Adipocyte (in vitro differentiated cells): ENCODE data around the gene TMEM123.
A peak's percentile ranks its signal among the peaks of the same experiment; 100 is the strongest.

Experiments used
- DNase-seq: peaks from one replicate; pipeline ENCODE4 v3.0.0-alpha.2; 2015; ENCODE audit warnings: low read depth
- H3K27me3 ChIP-seq: replicated peaks from 2 replicates; pipeline ENCODE4 v1.7.0; 2013; ENCODE audit warnings: mild to moderate bottlenecking, low read length, moderate library complexity; ENCODE audit not compliant: control insufficient read depth, insufficient read depth
- H3K36me3 ChIP-seq: 2 replicates; pipeline ENCODE4 v1.7.0; 2013; ENCODE audit warnings: low read length, mild to moderate bottlenecking, moderate library complexity; ENCODE audit not compliant: control insufficient read depth, insufficient read depth, severe bottlenecking
- H3K4me1 ChIP-seq: 2 replicates; pipeline ENCODE4 v1.7.0; 2013; ENCODE audit warnings: mild to moderate bottlenecking, low read length, moderate library complexity; ENCODE audit not compliant: control insufficient read depth, insufficient read depth
- H3K4me3 ChIP-seq: 2 replicates; pipeline ENCODE4 v1.7.0; 2013; ENCODE audit warnings: mild to moderate bottlenecking, low read length, moderate library complexity
- H3K9ac ChIP-seq: 2 replicates; pipeline ENCODE4 v1.7.0; 2013; ENCODE audit warnings: mild to moderate bottlenecking, low read length, moderate library complexity
- H3K9me3 ChIP-seq: 2 replicates; pipeline ENCODE4 v1.7.0; 2013; ENCODE audit warnings: mild to moderate bottlenecking, low read length, moderate library complexity; ENCODE audit not compliant: control insufficient read depth

TMEM123 gene, protein sequence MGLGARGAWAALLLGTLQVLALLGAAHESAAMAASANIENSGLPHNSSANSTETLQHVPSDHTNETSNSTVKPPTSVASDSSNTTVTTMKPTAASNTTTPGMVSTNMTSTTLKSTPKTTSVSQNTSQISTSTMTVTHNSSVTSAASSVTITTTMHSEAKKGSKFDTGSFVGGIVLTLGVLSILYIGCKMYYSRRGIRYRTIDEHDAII

DNA sequence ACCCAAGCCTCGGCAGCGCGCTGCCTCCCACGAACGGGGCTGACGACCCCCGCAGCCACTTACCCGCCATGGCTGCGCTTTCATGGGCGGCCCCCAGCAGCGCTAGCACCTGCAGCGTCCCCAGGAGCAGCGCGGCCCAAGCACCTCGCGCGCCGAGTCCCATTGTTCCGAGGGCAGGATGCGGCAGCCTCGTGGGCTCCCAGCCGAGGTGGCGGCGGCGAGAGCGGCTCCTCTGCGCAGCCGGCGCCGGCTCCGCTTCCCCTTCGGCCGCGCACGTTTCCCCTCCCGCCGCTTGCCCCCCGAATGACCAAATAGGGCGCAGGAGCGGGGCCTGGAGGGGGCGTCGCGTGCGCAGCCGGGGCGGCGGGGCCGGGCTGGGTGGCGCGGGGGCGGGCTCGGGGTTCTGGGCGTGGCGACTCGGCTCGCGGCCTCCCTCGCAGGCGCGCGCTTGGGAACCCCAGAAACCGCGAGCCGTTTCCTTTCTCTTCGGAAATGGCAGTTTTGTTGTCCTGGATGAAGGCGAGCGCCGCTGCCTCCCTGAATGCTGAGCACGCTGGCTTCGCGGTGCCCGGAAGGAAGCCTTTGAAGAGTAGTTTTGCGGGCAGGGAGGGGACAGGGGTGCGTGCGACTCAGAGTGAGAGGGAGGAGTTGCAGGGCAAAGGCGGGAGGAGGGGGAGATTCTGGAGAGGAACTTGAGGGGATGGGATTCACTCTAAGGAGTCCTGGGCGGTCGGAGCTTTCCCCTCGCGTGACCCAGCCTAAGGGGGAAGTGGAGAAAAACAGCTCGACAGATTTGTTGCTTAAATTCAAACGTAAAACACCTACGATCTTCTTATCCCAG is at the start of gene TMEM123:
TMEM123 (minus strand) TSS at position 305 of the 841 bp plus-strand sequence; CDS start at position 163, 142 bp downstream.
- peak; percentile 88 for DNase-seq
- Histone ChIP-seq H3K4me3 (peak within 1 kb of the TSS; percentile 91), H3K27me3 (no peaks in the 10 kb centered on the region), H3K9me3 (no peaks in the 10 kb centered on the region), H3K9ac (peak within 1 kb of the TSS; percentile 91), H3K36me3 (peaks cover 6% of the 10 kb centered on the region), H3K4me1 (peaks cover 18% of the 10 kb centered on the region)

DNA sequence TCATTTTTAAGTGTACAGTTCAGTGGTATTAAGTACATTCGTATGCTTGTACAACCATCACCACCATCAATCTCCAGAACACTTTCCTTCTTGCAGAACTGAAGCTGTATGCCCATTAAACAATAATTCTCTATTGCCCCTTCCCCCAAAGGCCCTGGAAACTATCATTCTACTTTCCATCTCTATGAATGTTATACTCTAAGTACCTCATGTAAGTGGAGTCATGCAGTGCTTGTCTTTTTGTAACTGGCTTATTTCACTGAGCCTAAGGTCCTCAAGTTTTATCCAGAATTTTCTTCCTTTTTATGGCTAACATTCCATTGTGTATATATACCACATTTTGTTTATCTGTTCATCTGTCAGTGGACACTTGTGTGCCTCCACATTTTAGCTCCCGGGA is 48.3 kb upstream of the TMEM123 start:
- H3K27me3 ChIP-seq: no peaks in the 10 kb centered on the region
- DNase-seq: no peak
- H3K4me1 ChIP-seq: peaks cover 6% of the 10 kb centered on the region
- no peaks in the 10 kb centered on the region for H3K9me3 ChIP-seq
- H3K36me3 ChIP-seq: no peaks in the 10 kb centered on the region
- H3K9ac ChIP-seq: no peak overlapping the region
- H3K4me3 ChIP-seq: no peak overlapping the region

DNA sequence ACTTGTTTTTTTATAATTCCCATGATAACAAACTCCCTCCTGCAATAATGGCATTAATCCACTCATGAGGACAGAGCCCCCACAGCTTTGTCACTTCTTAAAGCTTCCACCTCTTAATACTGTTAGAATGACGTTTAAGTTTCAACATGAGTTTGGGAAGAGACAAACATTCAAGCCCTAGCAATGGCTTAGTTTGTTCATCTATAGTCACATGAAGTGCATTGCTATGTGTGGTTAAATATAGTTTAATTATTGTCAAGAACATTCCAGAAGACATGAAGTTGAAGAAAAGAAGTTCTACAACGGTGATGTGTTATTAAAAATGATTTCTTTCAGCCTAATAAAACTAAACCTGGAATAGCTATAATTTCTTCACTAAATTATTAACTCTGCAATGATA is 47.4 kb upstream of the TMEM123 start:
- Histone ChIP-seq H3K9me3 (no peaks in the 10 kb centered on the region), H3K36me3 (no peaks in the 10 kb centered on the region), H3K4me3 (no peak overlapping the region), H3K27me3 (no peaks in the 10 kb centered on the region), H3K4me1 (peaks cover 12% of the 10 kb centered on the region), H3K9ac (no peak overlapping the region)
- DNase-seq: no peak

DNA sequence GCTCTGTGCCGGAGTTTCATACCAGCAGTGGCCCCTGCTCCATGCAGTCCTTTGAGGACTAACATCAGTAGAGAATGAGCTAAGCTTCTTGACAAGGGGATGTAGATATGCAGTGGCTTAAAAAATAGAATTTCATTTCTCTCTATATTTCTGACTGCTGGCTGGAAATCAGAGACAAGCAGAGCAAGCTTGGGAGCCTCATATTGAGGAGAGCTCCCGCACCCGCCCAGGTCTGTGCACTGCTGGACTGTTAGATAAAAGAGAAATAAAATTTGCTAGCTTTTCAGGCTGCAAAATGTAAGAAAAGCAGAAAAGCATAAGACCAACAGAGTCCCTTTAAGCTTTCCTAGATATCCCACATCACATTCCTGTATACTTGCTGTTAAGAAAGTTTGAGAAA is 46.6 kb upstream of the TMEM123 start:
- Histone ChIP-seq H3K4me1 (peaks cover 17% of the 10 kb centered on the region), H3K9me3 (no peaks in the 10 kb centered on the region), H3K9ac (no peak overlapping the region), H3K4me3 (no peak overlapping the region), H3K27me3 (no peaks in the 10 kb centered on the region), H3K36me3 (no peaks in the 10 kb centered on the region)
- DNase-seq: no peak

DNA sequence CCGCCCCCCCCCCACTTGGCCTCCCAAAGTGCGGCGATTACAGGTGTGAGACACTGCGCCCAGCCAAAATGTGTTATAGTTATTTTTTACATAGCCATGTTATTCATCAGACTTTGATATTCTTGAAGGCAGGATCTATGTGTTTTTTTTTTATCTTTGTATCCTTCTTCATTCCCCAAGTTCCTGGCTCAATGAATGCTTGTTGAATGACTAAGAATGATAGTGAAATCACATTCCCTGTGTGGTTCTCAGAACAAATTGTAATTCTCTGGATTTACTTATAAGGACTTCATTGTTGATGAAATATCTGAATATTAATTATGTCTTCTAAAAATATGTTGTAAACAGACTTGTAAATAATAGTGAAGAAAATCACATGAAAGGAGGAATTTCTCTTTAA is 44.5 kb upstream of the TMEM123 start:
- DNase-seq: peak; percentile 51
- Histone ChIP-seq H3K9ac (no peak overlapping the region), H3K36me3 (no peaks in the 10 kb centered on the region), H3K4me1 (peaks cover 17% of the 10 kb centered on the region), H3K9me3 (no peaks in the 10 kb centered on the region), H3K27me3 (no peaks in the 10 kb centered on the region), H3K4me3 (no peak overlapping the region)

DNA sequence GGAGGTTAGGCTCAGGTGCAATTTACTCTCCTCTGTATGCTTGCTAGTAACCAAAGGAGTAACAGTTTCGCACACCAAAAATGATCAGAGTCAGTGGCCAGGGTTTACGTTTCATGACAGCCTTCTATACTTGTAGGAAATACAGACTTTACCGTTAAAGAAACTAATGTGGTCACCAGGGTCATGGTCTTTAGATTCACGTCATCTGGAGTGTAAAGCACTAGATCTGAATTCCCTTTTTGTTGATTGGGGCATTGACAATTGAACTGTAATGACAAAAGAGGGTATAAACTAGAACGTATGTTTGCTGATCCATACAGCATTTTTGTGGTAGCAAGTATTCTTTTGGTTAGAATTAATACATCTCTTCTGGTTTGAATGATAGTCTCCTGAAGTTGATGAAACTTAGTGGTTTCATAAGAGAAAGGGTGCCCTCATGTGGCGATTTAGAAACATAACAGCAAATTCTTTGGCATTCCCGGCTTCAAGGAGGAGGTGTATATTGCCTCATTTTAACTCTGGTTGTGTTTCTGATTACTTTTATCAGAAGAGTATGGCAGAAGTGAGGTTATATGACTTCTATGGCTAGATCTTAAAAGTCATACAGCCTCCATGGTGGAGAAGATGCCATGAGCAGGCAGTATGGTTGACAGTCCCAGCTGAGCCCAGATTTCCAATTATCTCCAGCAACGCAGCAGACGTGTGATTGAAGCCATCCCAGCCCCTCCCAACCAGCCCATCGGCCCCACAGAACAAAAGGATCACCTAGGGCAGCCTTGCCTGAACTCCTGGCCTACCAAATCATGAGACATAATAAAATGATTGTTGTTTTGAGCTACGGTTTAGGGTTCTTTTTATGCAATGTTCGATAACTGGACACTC is 42.8 kb upstream of the TMEM123 start:
- H3K4me1 ChIP-seq: peaks cover 17% of the 10 kb centered on the region
- H3K36me3 ChIP-seq: no peaks in the 10 kb centered on the region
- no peaks in the 10 kb centered on the region for H3K9me3 ChIP-seq
- peak overlapping the region; percentile 22 for H3K9ac ChIP-seq
- DNase-seq: peak; percentile 96
- H3K27me3 ChIP-seq: no peaks in the 10 kb centered on the region
- no peak overlapping the region for H3K4me3 ChIP-seq

DNA sequence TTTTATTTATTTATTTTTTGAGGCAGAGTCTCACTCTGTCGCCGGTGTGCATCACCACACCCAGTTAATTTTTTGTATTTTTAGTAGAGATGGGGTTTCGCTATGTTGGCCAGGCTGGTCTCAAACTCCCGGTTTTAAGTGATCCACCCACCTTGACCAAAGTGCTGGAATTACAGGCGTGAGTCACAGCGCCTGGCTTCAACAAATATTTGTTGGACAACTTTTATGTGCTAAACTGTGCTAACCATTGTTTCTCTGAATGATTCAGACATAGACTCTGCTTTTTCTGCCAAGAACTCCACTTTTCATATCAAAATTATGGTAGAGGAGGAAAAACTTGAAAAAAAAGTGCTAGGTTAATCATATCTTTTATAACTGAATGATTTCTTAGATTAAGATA is 41.7 kb upstream of the TMEM123 start:
- H3K36me3 ChIP-seq: no peaks in the 10 kb centered on the region
- no peaks in the 10 kb centered on the region for H3K9me3 ChIP-seq
- H3K4me1 ChIP-seq: peaks cover 17% of the 10 kb centered on the region
- no peaks in the 10 kb centered on the region for H3K27me3 ChIP-seq
- H3K4me3 ChIP-seq: no peak overlapping the region
- no peak overlapping the region for H3K9ac ChIP-seq
- DNase-seq: no peak

DNA sequence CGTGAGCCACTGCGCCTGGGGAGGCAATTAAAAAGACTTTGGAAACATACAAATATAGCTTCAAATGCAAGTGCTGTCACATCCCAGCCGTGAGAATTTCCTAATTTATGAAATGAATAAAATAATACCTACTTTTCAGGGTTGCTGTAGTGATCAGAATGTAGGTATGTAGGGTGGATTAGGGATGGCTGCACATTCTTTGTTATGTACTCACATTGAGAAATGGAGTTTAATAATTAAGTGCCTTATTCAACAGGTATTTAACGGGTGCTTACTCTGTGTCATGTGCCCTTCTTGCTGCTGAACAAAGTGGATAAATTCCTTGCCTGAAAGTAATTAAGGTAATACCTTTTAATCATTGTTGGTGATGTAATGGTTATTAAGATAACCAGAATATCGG is 41.0 kb upstream of the TMEM123 start:
- peaks cover 12% of the 10 kb centered on the region for H3K4me1 ChIP-seq
- H3K27me3 ChIP-seq: no peaks in the 10 kb centered on the region

DNA sequence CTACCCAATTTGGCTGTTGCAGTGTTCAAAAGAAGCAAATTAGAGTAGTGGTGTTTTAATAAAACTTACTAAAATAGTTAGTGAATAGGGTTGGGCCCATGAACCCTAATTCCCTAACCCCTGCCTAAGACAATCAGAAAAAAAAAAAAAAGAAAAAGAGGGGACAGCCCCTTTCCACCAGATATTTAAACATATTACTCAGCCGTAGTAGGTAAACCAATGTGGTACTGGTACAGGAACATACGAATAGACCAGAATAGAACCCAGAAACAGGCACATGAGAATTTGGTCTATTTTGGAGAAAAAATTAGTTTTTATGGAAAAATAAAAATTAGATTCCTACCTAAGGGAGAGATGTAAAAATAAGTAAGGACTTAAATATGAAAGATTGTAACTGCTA is 39.4 kb upstream of the TMEM123 start:
- Histone ChIP-seq H3K4me3 (no peak overlapping the region), H3K27me3 (no peaks in the 10 kb centered on the region), H3K4me1 (peaks cover 12% of the 10 kb centered on the region), H3K9ac (no peak overlapping the region), H3K9me3 (no peaks in the 10 kb centered on the region), H3K36me3 (no peaks in the 10 kb centered on the region)
- DNase-seq: no peak

More for the DNA sequence above, 41.0 kb upstream of the TMEM123 start:
- DNase-seq: no peak
- Histone ChIP-seq H3K4me3 (no peak overlapping the region), H3K9ac (no peak overlapping the region), H3K36me3 (no peaks in the 10 kb centered on the region), H3K9me3 (no peaks in the 10 kb centered on the region)

DNA sequence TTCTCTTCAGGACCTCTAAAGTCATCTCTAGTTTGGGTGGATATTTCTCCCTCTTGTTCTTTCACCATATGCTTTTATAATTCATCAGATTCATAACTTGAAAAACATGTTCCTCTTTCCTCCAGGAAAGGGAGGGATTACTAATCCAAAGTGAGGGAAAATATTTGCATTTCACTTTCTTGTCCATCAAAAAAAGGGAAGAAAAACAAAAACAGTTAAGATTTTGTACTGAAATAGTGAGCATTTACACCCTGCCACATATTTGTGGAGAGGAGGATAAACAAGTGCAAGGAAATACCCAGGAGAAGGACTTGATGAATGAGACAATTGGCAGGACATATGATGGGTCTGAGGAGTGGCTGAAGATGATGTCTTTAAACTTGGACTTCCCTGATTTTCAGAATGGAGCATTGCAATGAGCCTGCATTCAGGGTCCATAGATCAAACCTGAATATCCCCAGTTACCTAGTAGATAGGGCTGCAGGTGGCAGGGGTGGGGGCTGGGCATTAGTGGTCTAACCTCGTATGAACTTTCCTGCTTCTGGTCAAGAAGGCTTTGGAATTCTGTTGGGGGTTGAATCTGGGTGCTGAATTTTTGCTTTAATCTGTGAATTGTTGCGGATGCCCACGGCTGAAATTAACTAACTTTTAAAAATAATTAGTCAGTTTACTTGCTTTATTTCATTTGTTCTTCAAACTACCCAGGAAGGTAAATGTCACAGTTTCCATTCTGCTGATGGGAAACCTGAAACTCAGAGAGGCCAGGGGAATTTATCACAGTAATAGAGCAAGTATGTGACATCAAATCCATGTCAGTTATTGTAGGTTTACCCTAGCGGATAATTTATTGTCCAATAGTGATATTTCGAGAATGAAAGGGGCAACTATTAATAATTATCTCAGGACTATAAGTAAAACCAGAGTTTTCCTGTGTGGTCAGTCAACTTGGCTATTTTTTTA is 36.9 kb upstream of the TMEM123 start:
- no peak for DNase-seq
- Histone ChIP-seq H3K4me1 (peaks cover 9% of the 10 kb centered on the region), H3K9me3 (no peaks in the 10 kb centered on the region), H3K27me3 (no peaks in the 10 kb centered on the region), H3K36me3 (no peaks in the 10 kb centered on the region), H3K9ac (no peak overlapping the region), H3K4me3 (no peak overlapping the region)
